ENCODE data around the gene GPR180.
"Not testable (repeated sequence)": the region's sequence is repeated elsewhere in the genome, so short reads cannot be mapped to it uniquely, and the experiment has no call there.

Gene GPR180

GRCh38 chr13:94596575-94596971 lies 5.1 kb upstream of the GPR180 start:
- DNase-seq (ENCODE audit: low read depth), result no peak

- no peak for DNase-seq (ENCODE audit: low read depth)
These were observed 3.4 kb upstream of the GPR180 start for GRCh38 chr13:94598281-94598680.

GRCh38 chr13:94599877-94600276 lies 1.8 kb upstream of the GPR180 start:
- no peak for DNase-seq (ENCODE audit: low read depth)

- DNase-seq (ENCODE audit: low read depth), result no peak
These were observed 810 bp downstream of the GPR180 start for GRCh38 chr13:94602467-94602866.

- DNase-seq (ENCODE audit: low read depth), result no peak
These were observed 5.4 kb downstream of the GPR180 start for GRCh38 chr13:94607056-94607455.

- DNase-seq (ENCODE audit: low read depth), result no peak
These were observed 6.3 kb downstream of the GPR180 start for GRCh38 chr13:94607939-94608338.

- no peak for DNase-seq (ENCODE audit: low read depth)
These were observed 6.9 kb downstream of the GPR180 start for GRCh38 chr13:94608586-94608985.

GRCh38 chr13:94609196-94609595 lies 7.5 kb downstream of the GPR180 start:
- no peak for DNase-seq (ENCODE audit: low read depth)

- no peak for DNase-seq (ENCODE audit: low read depth)
These were observed 8.8 kb downstream of the GPR180 start for GRCh38 chr13:94610475-94610874.

- DNase-seq (ENCODE audit: low read depth), result no peak
These were observed 10.4 kb downstream of the GPR180 start for GRCh38 chr13:94612050-94612449.

GRCh38 chr13:94613051-94613450 lies 11.4 kb downstream of the GPR180 start:
- no peak for DNase-seq (ENCODE audit: low read depth)

GRCh38 chr13:94617389-94618000 lies 15.8 kb downstream of the GPR180 start:
- DNase-seq (ENCODE audit: low read depth), result no peak

GRCh38 chr13:94620286-94620896 lies 18.7 kb downstream of the GPR180 start:
- no peak for DNase-seq (ENCODE audit: low read depth)

GRCh38 chr13:94622344-94622743 lies 20.7 kb downstream of the GPR180 start:
- no peak for DNase-seq (ENCODE audit: low read depth)

GRCh38 chr13:94623316-94623715 lies 21.7 kb downstream of the GPR180 start:
- DNase-seq (ENCODE audit: low read depth), result no peak

GRCh38 chr13:94630858-94631257 lies 29.2 kb downstream of the GPR180 start:
- DNase-seq (ENCODE audit: low read depth), result no peak

GRCh38 chr13:94632226-94632980 lies 30.7 kb downstream of the GPR180 start:
- DNase-seq (ENCODE audit: low read depth), result no peak

GRCh38 chr13:94636096-94636495 lies 34.4 kb downstream of the GPR180 start:
- not testable (repeated sequence) for DNase-seq (ENCODE audit: low read depth)

GRCh38 chr13:94636942-94637578 lies 35.4 kb downstream of the GPR180 start:
- no peak for DNase-seq (ENCODE audit: low read depth)

GRCh38 chr13:94637677-94638076 lies 36.0 kb downstream of the GPR180 start:
- not testable (repeated sequence) for DNase-seq (ENCODE audit: low read depth)

GRCh38 chr13:94640721-94641120 lies 39.1 kb downstream of the GPR180 start:
- DNase-seq (ENCODE audit: low read depth), result no peak

GRCh38 chr13:94641409-94641941 lies 39.8 kb downstream of the GPR180 start:
- no peak for DNase-seq (ENCODE audit: low read depth)

- DNase-seq (ENCODE audit: low read depth), result no peak
These were observed 45.2 kb downstream of the GPR180 start for GRCh38 chr13:94646904-94647303.
